A673 (cell line): ENCODE results near the gene CEP44. TPM values are rescaled to one million over a fixed set of nuclear protein-coding genes. Genes with fewer than 3 reads are reported as not detected.

Experiments used
- BruUV-seq: library from RNA; stranded (reverse); fragments of 400-500 nt; replicated peaks from 2 replicates; lab custom pipeline; 2021; lab: Mats Ljungman, UMichigan
- CTCF ChIA-PET: fragments of 300-600 bp; sonication (Branson Sonifier 250); formaldehyde crosslinking; loops from one replicate; lab custom pipeline; 2022; ENCODE audit warnings: antibody characterized with exemption; lab: Charles Lee
- POLR2A ChIA-PET: fragments of 300-600 bp; sonication (Branson Sonifier 250); formaldehyde crosslinking; loops from one replicate; lab custom pipeline; 2022; ENCODE audit warnings: antibody characterized with exemption; ENCODE audit not compliant: low non-redundant PET; lab: Charles Lee
- DNase-seq: peaks from one replicate; pipeline ENCODE4 v3.0.0-alpha.2; 2015; ENCODE audit warnings: low spot score
- H3K27ac ChIP-seq: fragments of 200-600 bp; sonication (generic); 2 replicates; pipeline ENCODE4 v1.5.1; 2016; ENCODE audit warnings: mixed run types, low read depth, mild to moderate bottlenecking, mixed read lengths, antibody characterized with exemption, low read length; ENCODE audit not compliant: poor library complexity, severe bottlenecking
- H3K27me3 ChIP-seq: fragments of 200-600 bp; sonication (generic); replicated peaks from 2 replicates; pipeline ENCODE4 v1.6.1; 2017; ENCODE audit warnings: mixed run types, low read depth, mild to moderate bottlenecking, mixed read lengths, antibody characterized with exemption, low read length; ENCODE audit not compliant: insufficient read depth, poor library complexity
- H3K36me3 ChIP-seq: fragments of 200-600 bp; sonication (generic); 2 replicates; pipeline ENCODE4 v1.6.1; 2016; ENCODE audit warnings: mixed run types, mild to moderate bottlenecking, mixed read lengths, antibody characterized with exemption, low read length; ENCODE audit not compliant: insufficient read depth, poor library complexity, severe bottlenecking
- H3K4me1 ChIP-seq: fragments of 200-600 bp; sonication (generic); 2 replicates; pipeline ENCODE4 v1.6.1; 2017; ENCODE audit warnings: mixed run types, mild to moderate bottlenecking, mixed read lengths, antibody characterized with exemption, low read length; ENCODE audit not compliant: insufficient read depth, poor library complexity, severe bottlenecking
- H3K4me3 ChIP-seq: fragments of 200-600 bp; sonication (generic); 2 replicates; pipeline ENCODE4 v1.5.1; 2016; ENCODE audit warnings: low read depth, mixed run types, mild to moderate bottlenecking, mixed read lengths, low read length; ENCODE audit not compliant: poor library complexity, severe bottlenecking
- H3K9me3 ChIP-seq: fragments of 200-600 bp; sonication (generic); 2 replicates; pipeline ENCODE4 v1.6.1; 2016; ENCODE audit warnings: mixed run types, low read depth, mild to moderate bottlenecking, mixed read lengths, antibody characterized with exemption, low read length; ENCODE audit not compliant: poor library complexity, severe bottlenecking
- CTCF ChIP-seq: fragments of 300-800, 200-600 bp; sonication (generic); conservative IDR thresholded peaks from 2 replicates; pipeline ENCODE4 v1.5.1; 2017; ENCODE audit warnings: low read depth, mild to moderate bottlenecking, antibody characterized with exemption, low read length, moderate library complexity, mixed read lengths
- EZH2 ChIP-seq: fragments of 200-600 bp; sonication (generic); IDR thresholded peaks from 2 replicates; pipeline ENCODE4 v1.6.1; 2017; ENCODE audit warnings: borderline replicate concordance, low read depth, mild to moderate bottlenecking, mixed read lengths, antibody characterized with exemption, low read length; ENCODE audit not compliant: poor library complexity, severe bottlenecking
- intact Hi-C: fragments of 100-400 bp; cut with micrococcal nuclease; formaldehyde crosslinking; loops from one replicate; pipeline ENCODE4 v1.10.0; 2022; ENCODE audit not compliant: unreplicated experiment
- total RNA-seq: library from RNA; stranded (reverse); gene quantifications from 2 replicates; pipeline ENCODE4 v1.2.3, GENCODE V29; 2021

CEP44 gene
- total RNA-seq, 1 experiment from 2014 or later, result 22.3 TPM

DNA sequence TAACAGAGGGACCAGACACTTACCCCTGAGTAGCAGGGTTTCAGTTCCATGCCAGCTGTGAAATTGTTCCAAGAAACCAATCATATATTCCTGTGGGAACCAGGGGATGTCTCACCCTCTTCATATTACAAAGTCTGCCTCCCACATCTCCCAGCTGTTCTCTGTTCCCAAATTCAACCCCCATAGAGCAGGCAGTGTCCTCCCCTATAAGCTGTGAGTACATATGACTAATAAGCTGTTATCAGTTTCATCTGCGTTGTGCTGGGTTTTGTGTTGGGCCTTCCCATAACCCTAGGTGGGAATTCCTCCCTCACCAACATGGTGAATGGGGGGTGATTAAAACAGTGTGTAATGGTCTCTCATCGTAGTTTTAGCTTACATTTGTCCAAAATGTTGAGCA is 41.0 kb downstream of the CEP44 start:
- DNase-seq, result peak; percentile 62
- Histone ChIP-seq H3K27ac (no peak overlapping the region), H3K9me3 (no peaks in the 10 kb centered on the region), H3K27me3 (no peaks in the 10 kb centered on the region), H3K4me1 (no peaks in the 10 kb centered on the region), H3K4me3 (no peak overlapping the region), H3K36me3 (no peaks in the 10 kb centered on the region)
- intact Hi-C loops, result no loop called here
- CTCF ChIA-PET, result no interaction called here
- no peak for TF ChIP-seq CTCF
- no peak for TF ChIP-seq EZH2
- POLR2A ChIA-PET, result no interaction called here
- no TSS peak for BruUV-seq

- Histone ChIP-seq H3K4me3 (no peak overlapping the region), H3K27ac (no peak overlapping the region), H3K4me1 (no peaks in the 10 kb centered on the region), H3K9me3 (no peaks in the 10 kb centered on the region), H3K27me3 (no peaks in the 10 kb centered on the region), H3K36me3 (no peaks in the 10 kb centered on the region)
- ChIA-PET CTCF (no interaction called here), POLR2A (no interaction called here)
- TF ChIP-seq EZH2 (no peak), CTCF (no peak)
- DNase-seq, result no peak
- intact Hi-C loops, result no loop called here
- no TSS peak for BruUV-seq
Measured at GRCh38 chr4:174332741-174333493, 49.2 kb downstream of the CEP44 start.

DNA sequence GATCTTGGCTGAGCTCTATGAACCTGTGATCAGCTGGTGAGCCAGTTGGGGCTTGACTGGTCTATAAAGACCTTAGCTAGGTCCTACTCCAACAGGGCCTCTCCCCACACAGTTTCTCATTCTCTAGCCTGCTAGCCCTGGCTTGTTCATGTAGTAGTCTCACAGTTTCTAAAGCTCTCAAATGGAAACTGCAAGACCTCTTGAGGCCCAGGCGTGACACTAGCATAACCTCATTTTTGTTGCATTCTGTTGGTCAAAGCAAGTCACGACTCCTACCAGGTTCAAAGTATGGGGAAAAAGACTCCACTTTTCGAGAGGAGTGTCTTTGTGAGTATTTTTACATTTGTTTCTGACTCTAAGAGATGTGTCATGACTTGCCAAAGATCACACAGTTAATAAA is 50.9 kb downstream of the CEP44 start:
- Histone ChIP-seq H3K36me3 (no peaks in the 10 kb centered on the region), H3K4me1 (no peaks in the 10 kb centered on the region), H3K27me3 (no peaks in the 10 kb centered on the region), H3K4me3 (no peak overlapping the region), H3K9me3 (no peaks in the 10 kb centered on the region), H3K27ac (no peak overlapping the region)
- no TSS peak for BruUV-seq
- ChIA-PET POLR2A (no interaction called here), CTCF (no interaction called here)
- no peak for DNase-seq
- intact Hi-C loops, result no loop called here
- TF ChIP-seq EZH2, result no peak
- no peak for TF ChIP-seq CTCF
